SK-N-SH (cell line): ENCODE data around the gene PTGER1. TPM values are rescaled to one million over a fixed set of nuclear protein-coding genes. Genes with fewer than 3 reads are reported as not detected.
A peak's percentile ranks its signal among the peaks of the same experiment; 100 is the strongest.
"Not testable (repeated sequence)": the region's sequence is repeated elsewhere in the genome, so short reads cannot be mapped to it uniquely, and the experiment has no call there.

ENCODE experiments used
- CTCF ChIA-PET: fragments of 300-600, 350-600 bp; formaldehyde crosslinking; extraction: SDS; loops from one replicate; lab custom pipeline; 2021; lab: Yijun Ruan, JAX
- POLR2A ChIA-PET: fragments of 350-600 bp; sonication (Branson Sonifier 250); formaldehyde crosslinking; extraction: SDS; loops from one replicate; lab custom pipeline; 2020; ENCODE audit warnings: antibody characterized with exemption, inconsistent platforms; lab: Yijun Ruan, JAX
- DNase-seq: peaks from one replicate; pipeline ENCODE4 v3.0.0; 2012
- H2AFZ ChIP-seq: fragments of 200-600 bp; sonication (generic); 2 replicates; pipeline ENCODE4 v1.8.1; 2016; ENCODE audit warnings: antibody characterized with exemption, mild to moderate bottlenecking, low read depth
- H3F3A ChIP-seq: fragments of 200-600 bp; sonication (generic); replicated peaks from 2 replicates; pipeline ENCODE3; 2016; ENCODE audit warnings: antibody characterized with exemption, mild to moderate bottlenecking; ENCODE audit not compliant: insufficient read depth
- H3K27ac ChIP-seq, 2 experiments: fragments of 200-500 bp in 1 of 2; fragments of 200-600 bp in 1 of 2; sonication (Bioruptor generic) in 1 of 2; sonication (generic), shearing (Covaris generic) in 1 of 2; 2 replicates each; pipeline versions ENCODE4 v1.5.1 to v1.6.1; 2014 to 2016; ENCODE audit warnings: low read depth in 2 of 2, inconsistent platforms in 1 of 2, low read length in 1 of 2, mild to moderate bottlenecking in 1 of 2, mixed read lengths in 1 of 2
- H3K27me3 ChIP-seq: fragments of 200-600 bp; sonication (generic), shearing (Covaris generic); 2 replicates; pipeline ENCODE4 v1.6.1; 2016; ENCODE audit warnings: mixed run types; ENCODE audit not compliant: insufficient read depth
- H3K36me3 ChIP-seq, 2 experiments: fragments of 200-500 bp in 1 of 2; fragments of 200-600 bp in 1 of 2; sonication (Bioruptor generic) in 1 of 2; sonication (generic) in 1 of 2; replicated peaks in 1 of 2; 2 replicates each; pipeline versions ENCODE3 to v1.5.1; 2014 to 2016; ENCODE audit warnings: low read length in 1 of 2, mild to moderate bottlenecking in 1 of 2; ENCODE audit not compliant: insufficient read depth in 2 of 2, control insufficient read depth in 1 of 2
- H3K4me1 ChIP-seq, 2 experiments: fragments of 200-500 bp in 1 of 2; fragments of 200-600 bp in 1 of 2; sonication (Bioruptor generic) in 1 of 2; sonication (generic), shearing (Covaris generic) in 1 of 2; 2 replicates each; pipeline versions ENCODE4 v1.5.1 to v1.6.1; 2014 to 2016; ENCODE audit warnings: low read depth in 1 of 2, low read length in 1 of 2, mixed run types in 1 of 2; ENCODE audit not compliant: insufficient read depth in 2 of 2, control insufficient read depth in 1 of 2
- H3K4me2 ChIP-seq: fragments of 200-600 bp; sonication (generic), shearing (Covaris generic); 2 replicates; pipeline ENCODE4 v1.6.1; 2017; ENCODE audit warnings: mixed run types
- H3K4me3 ChIP-seq, 2 experiments: fragments of 200-500 bp in 1 of 2; fragments of 200-600 bp in 1 of 2; sonication (Bioruptor generic) in 1 of 2; sonication (generic), shearing (Covaris generic) in 1 of 2; 2 replicates each; pipeline versions ENCODE4 v1.5.1 to v1.8.1; 2014 to 2016; ENCODE audit warnings: low read depth in 2 of 2, inconsistent platforms in 1 of 2, low read length in 1 of 2, mild to moderate bottlenecking in 1 of 2, mixed read lengths in 1 of 2, moderate library complexity in 1 of 2
- H3K79me2 ChIP-seq: fragments of 200-600 bp; sonication (generic); 2 replicates; pipeline ENCODE4 v1.8.1; 2017; ENCODE audit warnings: mild to moderate bottlenecking; ENCODE audit not compliant: insufficient read depth
- H3K9ac ChIP-seq: fragments of 200-600 bp; sonication (generic); 2 replicates; pipeline ENCODE4 v1.6.1; 2017; ENCODE audit warnings: mixed run types
- H3K9me2 ChIP-seq: fragments of 200-600 bp; sonication (generic); 2 replicates; pipeline ENCODE4 v1.6.1; 2017; ENCODE audit warnings: mixed run types
- H3K9me3 ChIP-seq: fragments of 200-600 bp; sonication (generic); 2 replicates; pipeline ENCODE4 v1.6.1; 2017; ENCODE audit warnings: mixed run types, mild to moderate bottlenecking, moderate library complexity
- H4K20me1 ChIP-seq: fragments of 200-600 bp; sonication (generic); 2 replicates; pipeline ENCODE4 v1.6.1; 2017; ENCODE audit warnings: mild to moderate bottlenecking, mixed run types; ENCODE audit not compliant: insufficient read depth
- CHD2 ChIP-seq: fragments of 150-350 bp; IDR thresholded peaks from 2 replicates; pipeline ENCODE4 v1.6.1; 2018; ENCODE audit warnings: low read length; ENCODE audit not compliant: partially characterized antibody
- MXI1 ChIP-seq: IDR thresholded peaks from 2 replicates; pipeline ENCODE4 v1.6.1; 2012; ENCODE audit warnings: mild to moderate bottlenecking, low read depth, low read length, improper control_type of control experiment
- NRF1 ChIP-seq: IDR thresholded peaks from 2 replicates; pipeline ENCODE4 v1.6.1; 2012; ENCODE audit warnings: low read depth, mild to moderate bottlenecking, low read length
- RAD21 ChIP-seq: IDR thresholded peaks from 2 replicates; pipeline ENCODE4 v1.6.1; 2012; ENCODE audit warnings: mild to moderate bottlenecking, low read length
- RXRA ChIP-seq: IDR thresholded peaks from 2 replicates; pipeline ENCODE4 v1.4.0; 2012; ENCODE audit warnings: low read depth, mild to moderate bottlenecking, borderline replicate concordance
- SIN3A ChIP-seq: IDR thresholded peaks from 2 replicates; pipeline ENCODE4 v1.6.1; 2012; ENCODE audit warnings: low read depth, mild to moderate bottlenecking, low read length, moderate library complexity, borderline replicate concordance
- TAF1 ChIP-seq: IDR thresholded peaks from 2 replicates; pipeline ENCODE4 v1.6.1; 2012; ENCODE audit warnings: low read depth, mild to moderate bottlenecking, low read length, moderate library complexity, borderline replicate concordance
- YY1 ChIP-seq: IDR thresholded peaks from 2 replicates; pipeline ENCODE4 v1.4.0; 2012; ENCODE audit warnings: low read depth, mild to moderate bottlenecking
- WGBS: methylation state at CpG from one replicate; pipeline ENCODE4 v1.1.6; 2017; ENCODE audit warnings: low lambda C conversion rate; 5-methylcytosine and 5-hydroxymethylcytosine counted together
- polyA plus RNA-seq, 3 experiments: library from polyadenylated mRNA; depleted of rRNA; stranded (reverse); fragments of >200 nt; gene quantifications; 2 replicates each; pipeline ENCODE4 v1.2.3, GENCODE V29; 2012
- TF ChIP-seq, protein P1 (sequence below): IDR thresholded peaks from 2 replicates; pipeline ENCODE4 v1.6.1; 2012; ENCODE audit warnings: mild to moderate bottlenecking, low read depth, low read length, moderate library complexity
- TF ChIP-seq, protein P2 (sequence below): fragments of 150-350 bp; IDR thresholded peaks from 2 replicates; pipeline ENCODE4 v1.6.1; 2016; ENCODE audit warnings: mild to moderate bottlenecking, low read depth, low read length

The PTGER1 gene
- polyA plus RNA-seq, 1 of the 3 experiments (the other 2 are of a cell fraction): 6.0 TPM

DNA sequence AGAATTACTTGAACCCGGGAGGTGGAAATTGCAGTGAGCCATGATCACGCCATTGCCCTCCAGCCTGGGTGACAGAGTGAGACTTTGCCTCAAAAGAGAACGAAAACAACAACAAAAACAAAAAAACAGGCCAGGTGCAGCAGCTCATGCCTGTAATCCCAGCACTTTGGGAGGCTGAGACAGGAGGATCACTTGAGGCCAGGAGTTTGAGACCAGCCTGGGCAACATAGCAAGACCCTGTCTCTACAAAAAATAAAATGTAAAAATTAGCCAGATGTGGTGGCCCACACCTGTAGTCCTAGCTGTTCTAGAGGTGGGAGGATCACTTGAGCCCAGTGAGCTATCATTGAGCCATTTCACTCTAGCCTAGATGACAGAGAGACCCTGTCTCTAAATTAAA is 22.9 kb downstream of the PTGER1 start:
- WGBS: 93% methylated on average over 3 of the region's 3 CpGs

DNA sequence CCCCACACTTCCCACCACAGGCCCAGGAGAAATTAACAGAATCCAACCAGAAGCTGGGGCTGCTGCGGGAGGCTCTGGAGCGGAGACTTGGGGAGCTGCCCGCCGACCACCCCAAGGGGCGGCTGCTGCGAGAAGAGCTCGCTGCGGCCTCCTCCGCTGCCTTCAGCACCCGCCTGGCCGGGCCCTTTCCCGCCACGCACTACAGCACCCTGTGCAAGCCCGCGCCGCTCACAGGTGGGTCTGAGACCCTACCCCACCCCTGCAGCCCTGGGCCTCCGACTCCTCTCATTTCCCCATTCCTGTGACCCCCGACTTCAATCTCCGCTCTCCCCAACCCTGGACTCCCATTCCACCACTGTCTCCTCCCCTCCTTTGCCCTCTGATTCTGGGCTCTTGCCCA is 24.3 kb downstream of the PTGER1 start:
- Histone ChIP-seq H3K36me3 (peaks cover 33 to 34% of the 10 kb centered on the region in 2 experiments), H3K79me2 (no peaks in the 10 kb centered on the region), H3K4me2 (no peak overlapping the region), H3K4me1 (no peaks in the 10 kb centered on the region), H3K27ac (no peak overlapping the region), H3F3A (peaks cover 8% of the 10 kb centered on the region), H3K9me3 (no peaks in the 10 kb centered on the region), H3K9me2 (no peaks in the 10 kb centered on the region), H3K27me3 (no peaks in the 10 kb centered on the region), H3K9ac (no peak overlapping the region), H4K20me1 (no peaks in the 10 kb centered on the region), H3K4me3 (no peak overlapping the region), H2AFZ (no peak overlapping the region)
- CTCF ChIA-PET: interaction anchor here (0.9 to 1.1 kb wide), 2 partner anchors 21 to 45 kb away, joined by 3 to 7 read pairs; no protein-coding TSS in a partner anchor
- DNase-seq: no peak
- POLR2A ChIA-PET: no interaction called here
- TF ChIP-seq TAF1: no peak
- no peak for TF ChIP-seq RXRA
- no peak for TF ChIP-seq CHD2
- TF ChIP-seq MXI1: no peak
- TF ChIP-seq, protein P1, sequence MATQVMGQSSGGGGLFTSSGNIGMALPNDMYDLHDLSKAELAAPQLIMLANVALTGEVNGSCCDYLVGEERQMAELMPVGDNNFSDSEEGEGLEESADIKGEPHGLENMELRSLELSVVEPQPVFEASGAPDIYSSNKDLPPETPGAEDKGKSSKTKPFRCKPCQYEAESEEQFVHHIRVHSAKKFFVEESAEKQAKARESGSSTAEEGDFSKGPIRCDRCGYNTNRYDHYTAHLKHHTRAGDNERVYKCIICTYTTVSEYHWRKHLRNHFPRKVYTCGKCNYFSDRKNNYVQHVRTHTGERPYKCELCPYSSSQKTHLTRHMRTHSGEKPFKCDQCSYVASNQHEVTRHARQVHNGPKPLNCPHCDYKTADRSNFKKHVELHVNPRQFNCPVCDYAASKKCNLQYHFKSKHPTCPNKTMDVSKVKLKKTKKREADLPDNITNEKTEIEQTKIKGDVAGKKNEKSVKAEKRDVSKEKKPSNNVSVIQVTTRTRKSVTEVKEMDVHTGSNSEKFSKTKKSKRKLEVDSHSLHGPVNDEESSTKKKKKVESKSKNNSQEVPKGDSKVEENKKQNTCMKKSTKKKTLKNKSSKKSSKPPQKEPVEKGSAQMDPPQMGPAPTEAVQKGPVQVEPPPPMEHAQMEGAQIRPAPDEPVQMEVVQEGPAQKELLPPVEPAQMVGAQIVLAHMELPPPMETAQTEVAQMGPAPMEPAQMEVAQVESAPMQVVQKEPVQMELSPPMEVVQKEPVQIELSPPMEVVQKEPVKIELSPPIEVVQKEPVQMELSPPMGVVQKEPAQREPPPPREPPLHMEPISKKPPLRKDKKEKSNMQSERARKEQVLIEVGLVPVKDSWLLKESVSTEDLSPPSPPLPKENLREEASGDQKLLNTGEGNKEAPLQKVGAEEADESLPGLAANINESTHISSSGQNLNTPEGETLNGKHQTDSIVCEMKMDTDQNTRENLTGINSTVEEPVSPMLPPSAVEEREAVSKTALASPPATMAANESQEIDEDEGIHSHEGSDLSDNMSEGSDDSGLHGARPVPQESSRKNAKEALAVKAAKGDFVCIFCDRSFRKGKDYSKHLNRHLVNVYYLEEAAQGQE: no peak
- WGBS: 98% methylated on average over 13 of the region's 19 CpGs

More for the DNA sequence above, 22.9 kb downstream of the PTGER1 start:
- CTCF ChIA-PET: interaction anchor here (0.8 to 2.4 kb wide), 2 partner anchors 20 to 27 kb away, joined by 3 to 15 read pairs; no protein-coding TSS in a partner anchor
- H3K4me2 ChIP-seq, DNase-seq, H3K9ac ChIP-seq, POLR2A ChIA-PET, H3K9me3 ChIP-seq, H4K20me1 ChIP-seq, H3F3A ChIP-seq, H3K27me3 ChIP-seq, H3K4me1 ChIP-seq, H2AFZ ChIP-seq, H3K4me3 ChIP-seq, H3K27ac ChIP-seq, H3K79me2 ChIP-seq, H3K9me2 ChIP-seq: not testable (repeated sequence)
- peaks cover 20 to 34% of the 10 kb centered on the region in 2 experiments for H3K36me3 ChIP-seq

DNA sequence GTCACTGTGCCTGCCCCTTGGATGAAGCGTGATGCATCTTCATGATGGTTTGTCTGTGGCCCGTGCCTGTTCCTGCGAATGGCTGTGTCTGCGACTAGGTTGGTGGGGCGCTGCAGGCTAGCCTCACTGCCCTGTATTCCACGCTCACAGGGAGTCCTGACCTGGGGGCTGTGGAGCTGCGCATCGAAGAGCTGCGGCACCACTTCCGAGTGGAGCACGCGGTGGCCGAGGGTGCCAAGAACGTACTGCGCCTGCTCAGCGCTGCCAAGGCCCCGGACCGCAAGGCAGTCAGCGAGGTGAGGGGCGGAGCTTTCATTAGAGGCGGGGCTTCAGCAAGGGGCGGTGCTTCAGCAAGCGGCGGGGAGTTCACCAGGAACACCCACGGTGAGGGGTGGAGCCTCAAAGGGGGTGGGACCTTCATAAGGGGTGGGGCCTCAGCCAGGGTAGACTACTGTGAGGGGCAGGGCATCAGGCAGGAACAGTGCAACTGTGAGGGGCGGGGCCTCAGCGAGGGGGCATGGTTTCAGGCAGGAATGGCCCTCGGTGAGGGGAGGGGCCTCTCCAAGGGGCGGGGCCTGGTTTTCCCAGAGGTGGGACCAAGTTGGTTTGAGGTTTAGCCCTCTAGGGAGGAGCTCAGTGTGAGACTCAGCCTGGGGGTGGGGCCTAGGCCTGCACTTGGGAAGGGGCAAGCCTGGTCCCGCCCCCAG is 24.8 kb downstream of the PTGER1 start:
- 90% methylated on average over 17 of the region's 30 CpGs for WGBS
- CTCF ChIA-PET: interaction anchor here (0.9 to 1.1 kb wide), 2 partner anchors 22 to 44 kb away, joined by 3 to 7 read pairs; no protein-coding TSS in a partner anchor
- Histone ChIP-seq H3F3A (peaks cover 8% of the 10 kb centered on the region), H3K27me3 (no peaks in the 10 kb centered on the region), H3K79me2 (no peaks in the 10 kb centered on the region), H3K36me3 (peaks cover 33 to 36% of the 10 kb centered on the region in 2 experiments), H3K27ac (no peak overlapping the region), H4K20me1 (no peaks in the 10 kb centered on the region), H3K4me3 (no peak overlapping the region), H3K9me3 (no peaks in the 10 kb centered on the region), H3K9me2 (no peaks in the 10 kb centered on the region), H3K4me1 (no peaks in the 10 kb centered on the region), H2AFZ (no peak overlapping the region), H3K9ac (no peak overlapping the region), H3K4me2 (no peak overlapping the region)
- DNase-seq: peak; percentile 95
- POLR2A ChIA-PET: no interaction called here
- TF ChIP-seq RXRA (no peak), MXI1 (no peak), SIN3A (no peak), YY1 (no peak), RAD21 (no peak), NRF1 (no peak)
- TF ChIP-seq, protein P2, sequence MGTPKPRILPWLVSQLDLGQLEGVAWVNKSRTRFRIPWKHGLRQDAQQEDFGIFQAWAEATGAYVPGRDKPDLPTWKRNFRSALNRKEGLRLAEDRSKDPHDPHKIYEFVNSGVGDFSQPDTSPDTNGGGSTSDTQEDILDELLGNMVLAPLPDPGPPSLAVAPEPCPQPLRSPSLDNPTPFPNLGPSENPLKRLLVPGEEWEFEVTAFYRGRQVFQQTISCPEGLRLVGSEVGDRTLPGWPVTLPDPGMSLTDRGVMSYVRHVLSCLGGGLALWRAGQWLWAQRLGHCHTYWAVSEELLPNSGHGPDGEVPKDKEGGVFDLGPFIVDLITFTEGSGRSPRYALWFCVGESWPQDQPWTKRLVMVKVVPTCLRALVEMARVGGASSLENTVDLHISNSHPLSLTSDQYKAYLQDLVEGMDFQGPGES: no peak
